NCI-H128 (cell line): ENCODE measurements around the gene DNAJC5.

ENCODE experiments used
- DNase-seq: peaks from one replicate; lab custom pipeline; 2025; ENCODE audit not compliant: unreplicated experiment; lab: John Stamatoyannopoulos, UW

DNAJC5 gene

GRCh38 chr20:63939061-63939935 is 44.4 kb downstream of the DNAJC5 start:
- DNase-seq = no peak

GRCh38 chr20:63940071-63940471 is 45.1 kb downstream of the DNAJC5 start:
- DNase-seq = no peak

GRCh38 chr20:63940472-63941266 is 45.7 kb downstream of the DNAJC5 start:
- DNase-seq = no peak

- no peak for DNase-seq
These were observed 46.6 kb downstream of the DNAJC5 start for GRCh38 chr20:63941282-63942081.

GRCh38 chr20:63942250-63942951 is 47.5 kb downstream of the DNAJC5 start:
- no peak for DNase-seq

- no peak for DNase-seq
These were observed 48.3 kb downstream of the DNAJC5 start for GRCh38 chr20:63942969-63943807.

- no peak for DNase-seq
These were observed 48.8 kb downstream of the DNAJC5 start for GRCh38 chr20:63943808-63944077.

GRCh38 chr20:63944078-63944941 is 49.4 kb downstream of the DNAJC5 start:
- no peak for DNase-seq

- no peak for DNase-seq
These were observed 50.2 kb downstream of the DNAJC5 start for GRCh38 chr20:63945031-63945658.

- no peak for DNase-seq
These were observed 51.3 kb downstream of the DNAJC5 start for GRCh38 chr20:63945921-63946920.

GRCh38 chr20:63946986-63947637 is 52.2 kb downstream of the DNAJC5 start:
- no peak for DNase-seq

- no peak for DNase-seq
These were observed 52.9 kb downstream of the DNAJC5 start for GRCh38 chr20:63947638-63948456.

- DNase-seq = no peak
These were observed 55.9 kb downstream of the DNAJC5 start for GRCh38 chr20:63950701-63951397.

- DNase-seq = no peak
These were observed 56.7 kb downstream of the DNAJC5 start for GRCh38 chr20:63951398-63952209.

GRCh38 chr20:63952210-63952535 is 57.2 kb downstream of the DNAJC5 start:
- no peak for DNase-seq
